GM18951 (cell line): Measurements from ENCODE around the gene SIK2.
A peak's percentile ranks its signal among the peaks of the same experiment; 100 is the strongest.

Experiments
- POLR2A ChIP-seq: IDR thresholded peaks from 4 replicates; pipeline ENCODE4 v1.6.1; 2011; ENCODE audit warnings: mild to moderate bottlenecking; ENCODE audit not compliant: insufficient read length, insufficient read depth; ENCODE audit errors: extremely low read depth
- in situ Hi-C: fragments of 300-500 bp; cut with MboI; formaldehyde crosslinking; loops from one replicate; pipeline ENCODE4 v1.12.0; 2022; ENCODE audit warnings: low sequenced_read_pairs, mixed read lengths, inconsistent platforms; ENCODE audit not compliant: unreplicated experiment

SIK2 gene

GRCh38 chr11:111601979-111602864 lies at the start of gene SIK2:
TSS of gene SIK2 (plus strand) at chr11:111602449. CDS start at chr11:111602564, 115 bp downstream.
- in situ Hi-C loops, result loop anchor here (5.0 kb wide), 2 partner anchors 165 to 240 kb away; partner anchors contain the start of gene PPP2R1B
- peak; percentile 43 for TF ChIP-seq POLR2A

DNA sequence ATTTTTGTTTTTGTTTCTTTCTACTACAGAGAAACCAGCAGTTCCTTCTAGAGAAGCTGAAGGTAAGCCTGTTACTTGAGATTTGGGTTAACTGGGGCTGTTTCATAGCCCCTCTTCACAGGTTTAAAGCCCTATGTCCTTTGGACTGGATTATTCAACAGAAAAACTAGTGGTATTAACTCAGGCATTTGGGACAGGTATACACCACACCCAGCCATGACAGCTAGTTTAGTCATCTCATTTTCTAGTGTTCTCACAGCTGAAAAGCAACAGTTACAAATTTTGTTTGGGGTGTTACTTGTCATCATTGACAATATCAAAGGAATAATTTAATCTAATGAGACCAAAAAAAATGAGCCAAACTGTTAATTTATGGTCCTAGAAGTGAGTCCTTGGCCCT lies 47.7 kb upstream of the SIK2 start:
- no peak for TF ChIP-seq POLR2A
- in situ Hi-C loops, result no loop called here

DNA sequence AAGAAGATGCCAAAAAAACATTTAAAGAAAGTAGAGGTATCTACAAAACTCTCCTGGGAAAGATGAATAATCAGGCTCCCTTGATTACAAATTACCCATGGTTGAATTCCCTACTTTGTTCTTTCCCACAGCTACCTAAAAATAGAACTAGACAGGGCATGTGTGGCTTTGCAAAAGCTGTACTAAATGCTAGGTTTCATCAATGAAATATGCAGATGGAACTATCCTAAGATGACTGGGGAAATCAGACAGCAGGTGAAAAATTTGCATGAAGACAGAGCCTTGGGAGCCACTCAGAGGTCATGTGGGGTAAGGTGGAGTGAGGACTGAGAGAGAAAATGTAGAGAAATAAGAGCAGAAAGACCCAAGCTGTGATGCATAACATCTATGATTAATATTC lies 47.0 kb upstream of the SIK2 start:
- in situ Hi-C loops, result no loop called here
- TF ChIP-seq POLR2A, result no peak

- in situ Hi-C loops, result no loop called here
- no peak for TF ChIP-seq POLR2A
Observed at GRCh38 chr11:111557425-111558111, 44.7 kb upstream of the SIK2 start.

- TF ChIP-seq POLR2A, result no peak
- in situ Hi-C loops, result no loop called here
Observed at GRCh38 chr11:111559800-111560464, 42.3 kb upstream of the SIK2 start.

DNA sequence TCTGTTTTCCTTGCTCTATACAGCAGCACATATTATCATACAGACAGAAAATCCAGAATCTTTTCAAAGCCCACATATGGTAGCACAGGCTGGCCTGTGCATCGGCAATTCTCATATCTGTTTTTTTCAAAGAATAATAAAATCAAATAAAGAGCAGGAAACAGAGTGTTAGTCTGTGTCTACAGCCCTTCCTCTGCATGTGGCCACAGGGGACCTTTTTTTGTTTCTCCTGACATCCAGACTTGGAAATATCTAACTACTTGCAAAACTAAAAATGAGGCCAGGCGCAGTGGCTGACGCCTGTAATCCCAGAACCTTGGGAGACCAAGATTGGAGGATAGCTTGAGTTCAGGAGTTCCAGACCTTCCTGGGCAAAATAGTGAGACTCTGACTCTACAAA lies 41.4 kb upstream of the SIK2 start:
- in situ Hi-C loops, result no loop called here
- TF ChIP-seq POLR2A, result no peak

DNA sequence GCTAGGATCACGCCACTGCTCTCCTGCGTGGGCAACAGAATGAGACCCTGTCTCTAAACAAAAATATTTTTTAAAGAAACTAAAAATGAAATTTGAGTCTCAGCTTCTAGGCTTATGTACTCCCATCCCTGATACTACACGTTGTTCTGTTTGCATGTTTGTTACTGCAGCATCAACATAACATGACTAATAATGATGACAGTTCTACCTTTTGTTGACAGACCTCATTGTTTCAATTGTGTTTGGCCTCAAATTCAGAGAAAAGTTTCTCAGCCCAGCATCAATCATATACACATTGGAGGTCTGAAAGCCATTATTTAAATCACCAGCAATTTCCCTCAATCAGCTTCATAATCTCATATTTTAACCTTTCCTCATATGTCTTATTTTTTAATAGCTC lies 40.9 kb upstream of the SIK2 start:
- TF ChIP-seq POLR2A, result no peak
- in situ Hi-C loops, result no loop called here

- in situ Hi-C loops, result no loop called here
- no peak for TF ChIP-seq POLR2A
Observed at GRCh38 chr11:111561791-111562325, 40.4 kb upstream of the SIK2 start.

GRCh38 chr11:111562692-111563389 lies 39.4 kb upstream of the SIK2 start:
- TF ChIP-seq POLR2A, result no peak
- in situ Hi-C loops, result no loop called here

- no peak for TF ChIP-seq POLR2A
Observed at GRCh38 chr11:111565114-111565720, 37.0 kb upstream of the SIK2 start.

GRCh38 chr11:111566324-111566723 lies 35.9 kb upstream of the SIK2 start:
- in situ Hi-C loops, result no loop called here
- TF ChIP-seq POLR2A, result no peak

More at GRCh38 chr11:111565114-111565720, 37.0 kb upstream of the SIK2 start:
- in situ Hi-C loops, result no loop called here

- in situ Hi-C loops, result no loop called here
- no peak for TF ChIP-seq POLR2A
Observed at GRCh38 chr11:111569476-111569875, 32.8 kb upstream of the SIK2 start.
